Right forelimb (tissue), 1 donor: ENCODE results near the gene PRKG1.

Source experiments
- DNase-seq: peaks from one replicate; pipeline ENCODE4 v3.0.0-alpha.2; 2018

Gene PRKG1

DNA sequence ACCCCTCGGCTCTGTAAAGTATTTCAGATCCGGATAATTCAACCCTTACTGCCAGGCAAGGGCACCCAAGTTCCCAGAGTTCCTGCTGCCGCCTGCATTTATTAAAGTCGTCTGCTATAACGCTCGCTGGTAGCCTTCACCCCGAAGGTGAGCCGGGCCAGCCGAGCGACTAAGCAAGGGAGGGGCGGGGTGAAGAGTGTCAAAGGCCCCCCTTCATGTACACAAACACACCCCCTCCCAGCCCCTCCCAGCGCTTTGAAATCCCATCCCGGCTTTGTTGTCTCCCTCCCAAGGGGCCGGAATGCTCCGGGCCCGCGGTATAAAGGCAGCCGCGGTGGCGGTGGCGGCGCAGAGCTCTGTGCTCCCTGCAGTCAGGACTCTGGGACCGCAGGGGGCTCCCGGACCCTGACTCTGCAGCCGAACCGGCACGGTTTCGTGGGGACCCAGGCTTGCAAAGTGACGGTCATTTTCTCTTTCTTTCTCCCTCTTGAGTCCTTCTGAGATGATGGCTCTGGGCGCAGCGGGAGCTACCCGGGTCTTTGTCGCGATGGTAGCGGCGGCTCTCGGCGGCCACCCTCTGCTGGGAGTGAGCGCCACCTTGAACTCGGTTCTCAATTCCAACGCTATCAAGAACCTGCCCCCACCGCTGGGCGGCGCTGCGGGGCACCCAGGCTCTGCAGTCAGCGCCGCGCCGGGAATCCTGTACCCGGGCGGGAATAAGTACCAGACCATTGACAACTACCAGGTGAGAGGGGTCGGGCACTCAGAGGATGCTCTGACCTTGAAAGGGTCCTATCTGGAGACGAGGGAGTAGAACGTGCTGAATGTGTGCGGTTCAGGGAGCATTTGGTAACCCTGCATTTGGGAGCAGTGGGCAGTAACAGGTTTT lies 1239.9 kb downstream of the PRKG1 start, which contains the start of gene DKK1:
DKK1 (plus strand) TSS at position 349 of the 889 bp plus-strand sequence; CDS start at position 503, 154 bp downstream.
- peak; percentile 66 for DNase-seq

DNA sequence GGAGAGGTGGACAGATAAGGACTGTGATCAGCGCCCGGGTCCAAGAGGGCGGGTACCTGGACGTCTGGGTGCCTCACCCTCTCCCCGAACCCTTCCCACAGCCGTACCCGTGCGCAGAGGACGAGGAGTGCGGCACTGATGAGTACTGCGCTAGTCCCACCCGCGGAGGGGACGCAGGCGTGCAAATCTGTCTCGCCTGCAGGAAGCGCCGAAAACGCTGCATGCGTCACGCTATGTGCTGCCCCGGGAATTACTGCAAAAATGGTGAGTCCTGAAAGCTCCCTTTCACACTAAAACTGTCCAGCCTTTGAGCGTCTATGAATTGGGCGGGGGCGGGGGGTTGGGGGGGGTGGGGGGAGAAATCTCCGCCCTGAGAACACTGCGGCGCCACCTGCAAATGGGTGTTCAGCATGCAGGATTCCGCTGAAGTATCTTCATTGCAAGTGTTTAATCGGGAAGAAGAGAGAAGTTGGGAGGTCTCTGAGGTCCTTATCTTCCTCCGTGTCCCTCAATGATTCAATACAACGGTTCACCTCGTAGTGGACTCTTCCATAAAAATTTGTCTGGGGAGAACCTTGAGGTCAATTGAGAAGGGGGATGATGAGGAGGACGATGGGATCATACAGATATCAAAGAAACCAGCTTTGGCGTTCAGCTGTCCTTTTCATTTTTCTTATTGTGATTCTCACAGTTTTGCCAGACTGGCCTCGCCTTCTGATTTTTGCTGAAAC lies 1240.7 kb downstream of the PRKG1 start:
- peak; percentile 56 for DNase-seq

DNA sequence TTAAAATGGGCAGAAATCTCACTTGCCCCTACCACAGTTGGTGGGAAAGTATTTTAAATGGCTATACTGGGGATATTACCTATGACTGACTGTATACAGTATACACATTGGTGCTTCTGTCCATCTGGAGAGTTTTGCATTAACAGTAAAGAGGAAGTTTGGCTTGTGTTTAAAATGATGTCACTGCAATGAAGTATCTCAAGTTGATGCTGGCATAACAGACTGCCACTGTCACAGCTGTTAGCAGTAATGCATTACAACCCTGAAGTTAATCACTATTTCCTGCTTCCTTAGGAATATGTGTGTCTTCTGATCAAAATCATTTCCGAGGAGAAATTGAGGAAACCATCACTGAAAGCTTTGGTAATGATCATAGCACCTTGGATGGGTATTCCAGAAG lies 1241.7 kb downstream of the PRKG1 start:
- DNase-seq: no peak

DNA sequence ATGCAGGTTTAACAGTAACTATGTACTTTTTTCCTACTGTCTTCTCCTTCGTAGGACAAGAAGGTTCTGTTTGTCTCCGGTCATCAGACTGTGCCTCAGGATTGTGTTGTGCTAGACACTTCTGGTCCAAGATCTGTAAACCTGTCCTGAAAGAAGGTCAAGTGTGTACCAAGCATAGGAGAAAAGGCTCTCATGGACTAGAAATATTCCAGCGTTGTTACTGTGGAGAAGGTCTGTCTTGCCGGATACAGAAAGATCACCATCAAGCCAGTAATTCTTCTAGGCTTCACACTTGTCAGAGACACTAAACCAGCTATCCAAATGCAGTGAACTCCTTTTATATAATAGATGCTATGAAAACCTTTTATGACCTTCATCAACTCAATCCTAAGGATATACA lies 1242.2 kb downstream of the PRKG1 start:
- DNase-seq: no peak

DNA sequence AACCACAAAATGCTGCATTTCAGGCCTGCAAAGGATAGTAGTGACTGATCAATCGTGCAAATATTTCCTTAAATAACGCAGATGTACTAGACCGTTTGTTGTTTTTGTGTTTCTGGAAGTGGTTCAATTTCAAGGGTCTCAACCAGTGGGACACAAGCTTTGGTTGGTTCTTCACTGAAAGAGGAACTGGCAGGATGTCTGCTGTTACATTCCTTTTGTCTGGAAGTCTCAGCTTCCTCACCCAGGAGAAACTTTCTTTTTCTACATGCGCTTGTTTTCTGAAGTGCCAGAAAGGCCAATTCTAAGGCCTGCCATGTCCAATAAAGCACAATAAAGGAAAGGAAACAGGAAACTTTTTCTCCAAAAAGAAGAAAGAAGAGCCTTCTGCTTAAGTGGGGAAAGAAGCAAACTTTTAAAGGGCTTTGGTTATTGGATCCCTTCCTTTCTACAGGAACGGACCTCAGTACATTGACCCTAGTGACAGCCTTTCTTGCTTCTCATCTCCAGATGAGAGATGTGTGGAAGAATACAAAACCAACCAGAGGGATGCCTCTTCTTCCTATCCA lies 1243.9 kb downstream of the PRKG1 start:
- DNase-seq: no peak

DNA sequence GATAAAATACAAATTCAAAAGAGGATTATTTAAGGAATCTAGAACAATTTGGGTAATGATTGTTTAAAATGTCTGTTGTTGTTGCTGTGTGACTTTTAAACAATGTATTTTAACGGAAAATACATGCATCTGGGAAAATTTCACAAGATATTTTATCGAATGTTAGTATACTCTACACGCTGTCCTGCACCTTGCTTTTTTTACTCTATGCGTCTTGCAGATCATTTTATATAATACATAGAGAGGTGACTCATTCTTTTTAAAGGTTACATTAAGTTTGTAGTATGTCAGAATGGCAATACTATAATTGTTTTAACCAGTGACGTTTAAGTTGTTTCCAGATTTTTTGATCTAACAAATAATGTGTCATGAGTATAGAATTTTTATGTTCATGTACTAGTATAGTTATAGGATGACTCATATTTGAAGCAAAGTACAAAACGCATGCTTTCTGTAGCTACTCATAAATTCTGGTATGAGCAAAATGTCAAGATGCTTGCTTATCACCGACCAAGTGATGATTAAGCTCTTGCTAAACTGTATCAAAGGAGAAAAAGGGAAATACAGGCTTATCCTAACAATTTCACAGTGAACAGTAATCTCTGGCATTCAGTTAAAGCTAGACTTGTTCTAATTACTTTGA lies 1244.7 kb downstream of the PRKG1 start:
- DNase-seq: no peak

DNA sequence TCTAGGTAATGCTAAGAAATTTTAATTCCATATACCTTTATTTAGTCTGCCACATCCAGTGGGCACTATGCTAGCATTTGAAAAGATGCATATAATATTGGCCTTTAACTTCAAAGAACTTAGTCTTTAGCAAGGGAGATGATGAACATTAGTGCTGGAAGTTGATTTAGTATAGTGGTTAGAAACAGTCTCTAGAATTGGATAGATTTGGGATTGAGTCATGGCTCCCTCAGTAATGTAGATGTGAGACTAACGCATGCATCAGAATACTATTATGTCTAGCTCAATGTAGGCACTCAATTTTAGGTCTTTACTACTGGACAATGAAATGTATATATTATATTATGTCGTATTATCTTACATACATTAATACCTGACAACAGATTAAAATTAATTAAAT lies 1245.6 kb downstream of the PRKG1 start:
- DNase-seq: no peak

DNA sequence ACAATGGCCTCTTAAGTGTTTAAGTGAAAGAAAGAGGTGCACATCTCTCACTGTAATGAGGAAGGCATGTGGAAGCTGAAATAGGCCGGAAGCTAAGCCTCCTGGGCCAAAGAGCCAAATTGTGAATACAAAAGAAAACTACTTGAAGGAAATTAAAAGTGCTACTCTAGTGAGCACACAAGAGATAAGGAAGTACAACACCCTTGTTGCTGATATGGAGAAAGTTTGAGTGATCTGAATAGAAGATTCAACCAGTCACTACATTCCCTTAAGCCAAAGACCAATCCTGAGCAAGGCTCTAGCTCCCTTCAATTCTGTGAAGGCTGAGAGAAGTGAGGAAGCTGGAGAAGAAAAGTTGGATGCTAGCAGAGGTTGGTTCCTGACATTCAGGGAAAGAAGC lies 1248.0 kb downstream of the PRKG1 start:
- no peak for DNase-seq

DNA sequence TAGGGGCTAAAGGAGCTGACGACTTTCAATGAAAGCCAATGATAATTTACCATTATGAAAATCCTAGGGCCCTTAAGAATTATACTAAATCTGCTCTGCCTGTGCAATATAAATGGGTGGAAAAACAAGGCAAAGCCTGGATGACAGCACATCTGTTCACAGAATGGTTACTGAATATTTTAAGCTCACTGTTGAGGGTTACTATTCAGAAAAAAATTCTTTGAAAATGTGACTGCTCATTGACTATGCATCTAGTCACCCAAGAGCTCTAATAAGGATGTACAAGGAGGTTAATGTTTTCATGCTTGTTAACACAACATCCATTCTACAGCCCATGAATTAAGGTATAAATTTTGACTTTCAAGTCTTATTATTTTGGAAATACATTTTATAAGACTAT lies 1248.6 kb downstream of the PRKG1 start:
- no peak for DNase-seq

DNA sequence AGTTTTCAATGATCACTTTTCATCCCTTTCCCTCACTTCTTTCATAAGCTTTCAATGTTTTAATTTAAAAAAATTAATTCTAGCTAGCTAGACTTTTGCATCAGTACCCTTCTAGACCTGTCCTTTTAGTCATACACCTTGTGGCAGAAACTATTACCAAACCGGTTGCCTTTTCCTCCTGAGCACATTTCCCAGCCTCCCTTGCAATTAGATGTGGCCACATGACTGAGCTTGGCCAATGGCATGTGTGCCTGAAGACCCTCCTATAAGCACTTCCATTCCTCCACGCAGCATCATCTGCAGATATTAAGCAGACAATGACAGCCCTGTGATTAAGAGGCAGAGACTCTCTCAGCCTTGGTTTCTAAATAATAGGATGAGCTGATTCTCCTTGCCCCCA lies 1252.1 kb downstream of the PRKG1 start:
- DNase-seq: no peak

DNA sequence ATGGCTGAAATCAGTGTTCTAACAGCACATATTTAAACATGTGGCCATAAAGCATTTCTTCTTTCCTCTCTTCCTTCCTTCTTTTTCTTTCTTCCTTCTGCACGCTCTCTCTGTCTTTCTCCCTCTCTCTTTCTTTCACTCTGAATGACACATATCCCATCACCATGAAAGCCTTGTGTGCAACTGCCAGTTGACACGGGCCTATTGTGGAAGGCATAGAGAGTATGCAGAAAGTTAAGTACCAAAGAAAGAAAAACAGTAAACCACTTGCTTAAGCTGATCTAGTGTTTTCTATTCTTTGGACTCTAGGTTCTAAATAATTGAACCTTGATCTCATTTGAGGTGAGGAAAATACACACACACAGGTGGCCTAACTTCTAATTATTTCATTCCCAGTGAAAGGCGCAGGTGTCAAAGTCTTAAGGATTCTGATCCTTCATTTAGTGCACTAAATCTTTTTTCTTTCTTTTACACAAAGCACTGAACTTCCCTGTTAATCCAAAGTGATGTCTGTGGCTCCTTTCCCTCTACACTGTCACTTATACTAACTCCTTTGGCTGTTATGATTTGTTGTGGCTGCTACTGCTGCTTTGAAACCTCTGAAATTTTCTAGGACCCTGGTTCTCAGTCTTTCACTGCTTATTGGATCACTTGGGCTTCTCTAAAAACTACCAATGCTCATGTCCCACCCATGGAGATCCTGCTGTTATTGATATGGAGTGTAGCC lies 1257.5 kb downstream of the PRKG1 start:
- DNase-seq: no peak

DNA sequence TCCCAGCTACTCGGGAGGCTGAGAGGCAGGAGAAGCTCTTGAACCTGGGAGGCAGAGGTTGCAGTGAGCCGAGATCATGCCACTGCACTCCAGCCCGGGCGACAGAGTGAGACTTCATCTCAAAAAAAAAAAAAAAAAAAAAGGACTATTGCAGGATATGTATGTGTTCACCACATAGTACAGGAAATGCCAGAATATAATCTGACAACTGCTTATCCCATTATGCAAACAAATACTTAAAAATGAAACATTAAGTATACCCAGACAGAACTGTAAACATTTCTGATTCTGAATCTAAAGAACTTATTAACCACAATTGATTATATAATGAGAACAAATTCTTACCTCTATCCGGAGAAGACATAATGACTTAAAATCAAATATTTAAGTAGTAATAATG lies 1258.5 kb downstream of the PRKG1 start:
- DNase-seq: no peak

DNA sequence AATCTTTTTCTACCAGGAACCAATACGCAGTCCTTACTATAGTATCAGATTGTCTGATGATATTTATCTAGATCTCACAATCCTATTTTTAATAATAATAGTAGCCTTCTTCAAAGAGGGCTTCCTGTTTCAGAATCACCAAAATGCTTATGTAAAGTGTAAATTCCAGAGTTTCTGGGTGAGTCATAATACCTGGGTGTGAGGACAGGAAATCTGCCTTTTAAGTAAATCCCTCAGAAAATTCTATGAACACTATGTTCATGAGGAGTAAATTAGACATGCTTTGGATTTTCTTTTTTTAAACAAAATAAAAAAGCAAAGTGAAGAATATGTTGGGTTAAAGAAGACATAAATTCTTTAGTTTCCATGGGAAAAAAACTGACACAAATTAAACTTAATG lies 1260.3 kb downstream of the PRKG1 start:
- DNase-seq: no peak

DNA sequence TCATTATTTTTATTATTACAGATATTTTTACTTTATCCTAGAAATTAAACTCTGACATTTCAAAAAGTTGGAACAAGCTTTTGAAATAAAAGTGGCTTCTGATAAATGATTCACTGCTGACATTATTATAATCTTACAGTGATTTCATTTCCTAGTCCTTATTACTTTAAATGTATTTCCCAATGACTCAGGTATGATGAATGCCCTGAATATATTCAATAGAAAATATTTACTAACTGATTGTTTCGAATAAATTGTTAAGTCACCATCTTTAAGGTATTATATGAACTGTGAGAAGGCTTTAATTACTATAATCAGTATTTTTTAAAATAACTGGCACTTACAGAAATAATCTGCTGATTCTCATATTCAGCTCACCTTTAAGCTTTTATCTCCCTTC lies 1261.4 kb downstream of the PRKG1 start:
- no peak for DNase-seq

DNA sequence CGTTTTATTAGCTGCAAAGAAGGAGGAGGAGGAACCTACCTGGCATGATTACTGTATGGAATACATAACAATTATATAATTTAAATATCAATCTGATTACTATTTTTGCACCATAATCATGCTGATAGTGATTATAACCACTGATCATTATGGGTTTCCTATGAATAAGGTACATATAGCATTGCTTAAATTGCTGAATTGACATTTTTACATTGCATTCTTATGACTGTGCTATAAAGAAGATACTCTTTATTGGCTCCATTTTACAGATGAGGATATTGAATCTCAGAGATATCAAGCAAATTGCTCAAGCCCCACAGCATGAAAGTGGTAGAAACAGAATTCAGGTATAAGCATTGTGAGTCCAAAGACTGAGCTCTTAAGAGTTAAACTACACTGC lies 1262.9 kb downstream of the PRKG1 start:
- no peak for DNase-seq

DNA sequence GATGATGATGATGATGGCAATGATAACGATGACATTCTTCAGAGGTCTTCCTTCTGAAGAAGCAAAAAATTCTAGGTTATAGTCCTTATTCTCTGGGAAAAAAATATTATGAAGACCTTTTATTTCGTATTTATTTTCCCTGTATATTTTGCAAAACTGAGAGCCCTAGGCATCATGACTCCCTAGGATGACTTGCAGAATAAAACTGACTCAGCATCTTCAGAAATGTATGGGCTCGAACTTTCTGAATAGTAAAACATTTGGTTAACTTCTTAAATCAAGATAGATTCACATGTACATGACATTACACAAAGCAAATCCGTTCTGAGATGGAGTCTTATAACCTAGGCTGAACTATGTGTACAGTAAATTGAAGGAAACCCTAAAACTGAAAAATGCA lies 1269.2 kb downstream of the PRKG1 start:
- DNase-seq: no peak

DNA sequence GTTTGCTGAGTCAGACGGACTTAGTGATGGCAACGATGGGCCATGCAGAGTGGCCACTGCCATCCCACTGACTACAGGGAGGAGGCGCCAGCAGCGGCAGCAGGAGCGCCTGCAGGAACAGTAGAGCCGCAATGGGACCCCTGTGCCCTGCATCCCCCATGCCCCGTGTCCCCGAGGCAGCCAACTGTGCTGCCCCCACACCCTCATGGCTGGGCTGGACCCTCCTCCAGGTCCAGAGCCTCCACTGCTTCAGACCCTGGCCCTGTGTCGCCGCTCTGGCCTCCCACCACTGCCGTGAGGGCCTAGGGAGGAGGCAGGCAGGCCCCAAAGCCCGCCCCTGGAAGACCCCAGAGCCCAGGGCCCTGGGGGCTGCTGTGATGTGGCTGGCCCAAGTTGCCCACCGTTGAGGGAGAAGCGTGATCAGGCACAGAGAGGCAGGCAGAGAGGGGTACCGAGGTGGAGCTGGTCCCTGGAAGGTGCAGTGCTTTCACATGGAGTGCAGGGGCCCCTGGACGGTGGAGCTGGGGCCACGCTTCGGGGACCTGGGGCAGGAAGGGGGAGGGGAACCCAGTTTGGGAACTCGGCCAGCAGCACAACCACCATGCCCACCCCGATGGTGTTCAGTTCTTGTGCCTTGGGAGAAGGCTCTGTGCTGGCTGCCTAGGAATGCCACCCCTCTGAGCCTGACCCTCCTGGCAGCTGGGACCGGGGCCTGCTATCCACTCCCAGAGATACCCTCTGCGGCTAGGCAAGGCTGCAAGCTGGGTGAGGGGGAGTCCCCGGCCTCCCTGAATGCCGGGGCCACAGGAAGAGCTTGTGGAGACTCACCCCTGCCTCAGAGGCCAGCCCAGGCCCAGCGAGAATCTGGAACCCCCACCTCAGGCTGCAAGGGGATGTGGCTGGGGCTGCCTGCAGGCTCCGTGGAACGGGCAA lies 1272.4 kb downstream of the PRKG1 start:
- DNase-seq: no peak

DNA sequence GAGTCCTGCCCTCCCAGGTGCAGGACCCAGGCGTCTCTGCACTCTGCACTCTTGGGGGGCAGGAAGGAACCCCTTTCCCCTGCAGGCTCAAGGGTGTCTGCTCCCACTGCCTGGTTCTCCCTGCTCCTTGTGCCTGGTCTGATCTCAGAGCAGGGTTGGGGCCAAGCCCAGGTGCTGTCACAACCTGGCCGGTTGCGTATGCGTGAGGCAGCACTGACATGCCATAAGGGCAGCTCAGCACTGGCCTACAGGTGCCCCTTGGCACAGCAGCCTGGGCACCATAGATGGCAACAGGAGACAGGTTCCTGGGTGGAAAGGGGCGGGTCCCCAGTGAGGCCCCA lies 1273.0 kb downstream of the PRKG1 start:
- no peak for DNase-seq
